SH-SY5Y (cell line): Measurements from ENCODE around the gene VIL1.

Source experiments
- GATA2 ChIP-seq: IDR thresholded peaks from 2 replicates; pipeline ENCODE4 v1.6.1; 2011; ENCODE audit warnings: mild to moderate bottlenecking, low read depth, low read length
- GATA3 ChIP-seq: IDR thresholded peaks from 2 replicates; pipeline ENCODE4 v1.6.1; 2011; ENCODE audit warnings: low read depth, mild to moderate bottlenecking, low read length, moderate library complexity

GRCh38 chr2:218402911-218403411 lies 16.0 kb upstream of the VIL1 start:
- TF ChIP-seq GATA2 (no peak), GATA3 (no peak)
